ENCODE measurements around the gene FAM83G. TPM values are rescaled to one million over a fixed set of nuclear protein-coding genes. Genes with fewer than 3 reads are reported as not detected.

Gene FAM83G
- total RNA-seq, 1 experiment from 2014 or later: 38.7 TPM

- Histone ChIP-seq H4K91ac (ENCODE audit: insufficient read length, low read depth, low read length) (no peak overlapping the region), H3K27ac (ENCODE audit: insufficient read length, low read depth, low read length) (no peak overlapping the region), H3K9ac (ENCODE audit: extremely low read depth, insufficient read length, low read length) (no peak overlapping the region), H3T11ph (ENCODE audit: low read length) (no peak overlapping the region), H3K56ac (ENCODE audit: insufficient read length, low read depth, low read length) (no peak overlapping the region), H4K20me1 (ENCODE audit: control insufficient read depth, insufficient read depth, insufficient read length) (no peaks in the 10 kb centered on the region), H2AFZ (ENCODE audit: low read length) (no peak overlapping the region), H2BK5ac (ENCODE audit: insufficient read length, low read length) (no peak overlapping the region), H3K9me3 (ENCODE audit: control insufficient read depth, low read depth, low read length) (no peaks in the 10 kb centered on the region), H2BK12ac (ENCODE audit: insufficient read length, low read depth, low read length) (no peak overlapping the region), H3K18ac (ENCODE audit: insufficient read length, low read depth, low read length) (no peak overlapping the region), H4K5ac (ENCODE audit: insufficient read length, low read depth, low read length) (no peak overlapping the region), H3K4ac (ENCODE audit: low read depth, low read length) (no peak overlapping the region), H3K79me2 (ENCODE audit: insufficient read depth, low read length) (no peaks in the 10 kb centered on the region), H3K14ac (ENCODE audit: insufficient read depth, low read length) (peak overlapping the region; percentile 27; the same call in 1 of the 2 replicates), H3K79me1 (ENCODE audit: insufficient read depth, low read depth, low read length, poor library complexity, severe bottlenecking) (no peaks in the 10 kb centered on the region), H3K23me2 (ENCODE audit: insufficient read length, low read depth, low read length, poor library complexity, severe bottlenecking) (no peaks in the 10 kb centered on the region), H2BK20ac (ENCODE audit: low read depth, low read length, poor library complexity, severe bottlenecking) (no peak overlapping the region), H3K23ac (ENCODE audit: insufficient read length, low read depth, low read length) (no peak overlapping the region), H4K8ac (replicated peaks; ENCODE audit: insufficient read length, low read depth, low read length) (no peak overlapping the region), H3K4me1 (ENCODE audit: insufficient read depth, low read length) (no peaks in the 10 kb centered on the region), H3K27me3 (ENCODE audit: insufficient read depth, low read length) (no peaks in the 10 kb centered on the region), H2BK15ac (ENCODE audit: low read depth, low read length) (no peak overlapping the region), H3K4me2 (ENCODE audit: insufficient read depth, insufficient read length, low read length) (no peak overlapping the region), H2AK5ac (ENCODE audit: insufficient read length, low read length) (no peak overlapping the region), H2BK120ac (ENCODE audit: low read depth, low read length, poor library complexity, severe bottlenecking) (no peak overlapping the region)
- no peaks in the 10 kb centered on the region for H3K9me3 Mint-ChIP-seq
- H3K27ac Mint-ChIP-seq: peak overlapping the region in 2 of 3 experiments; percentile 73 to 81; a peak in 3 of 7 replicates
- no peaks in the 10 kb centered on the region for H3K27me3 Mint-ChIP-seq (ENCODE audit: low read depth)
- no peak for TF ChIP-seq CTCF (conservative IDR thresholded peaks at IDR 0.05)
- no CpG with 5 or more reads among the region's 4 CpGs for WGBS (ENCODE audit: extremely low coverage, insufficient read length, low lambda C conversion rate)
- peaks cover 27 to 33% of the 10 kb centered on the region in 2 experiments for H3K4me1 Mint-ChIP-seq
- H3K4me3 Mint-ChIP-seq: no peak overlapping the region
- peaks cover 2 to 32% (median 28%) of the 10 kb centered on the region in 3 experiments; a peak in 6 of 7 replicates for H3K36me3 Mint-ChIP-seq (ENCODE audit: insufficient read depth in 1 of 3, low read depth in 3 of 3)
- DNase-seq: no peak
Observed at GRCh38 chr17:18968345-18968744, 36.2 kb downstream of the FAM83G start.
